ENCODE data around the gene PPIE.
"Not testable (repeated sequence)": the region's sequence is repeated elsewhere in the genome, so short reads cannot be mapped to it uniquely, and the experiment has no call there.

Gene PPIE

GRCh38 chr1:39779821-39780220 lies 41.1 kb downstream of the PPIE start:
- TF ChIP-seq ZFX (IDR thresholded peaks at IDR 0.05) (no peak), CTCF (conservative IDR thresholded peaks at IDR 0.05) (no peak)

GRCh38 chr1:39781349-39781715 lies 42.6 kb downstream of the PPIE start:
- no peak for TF ChIP-seq CTCF (conservative IDR thresholded peaks at IDR 0.05)
- TF ChIP-seq ZFX (IDR thresholded peaks at IDR 0.05): no peak

More at GRCh38 chr1:39779821-39780220, 41.1 kb downstream of the PPIE start:
- no peak overlapping the region for H3K27ac ChIP-seq

GRCh38 chr1:39782103-39782502 lies 43.4 kb downstream of the PPIE start:
- no peak for TF ChIP-seq ZFX (IDR thresholded peaks at IDR 0.05)
- no peak for TF ChIP-seq CTCF (conservative IDR thresholded peaks at IDR 0.05)
- H3K27ac ChIP-seq: no peak overlapping the region

More at GRCh38 chr1:39781349-39781715, 42.6 kb downstream of the PPIE start:
- H3K27ac ChIP-seq: no peak overlapping the region

- H3K27ac ChIP-seq: not testable (repeated sequence)
These were observed 44.0 kb downstream of the PPIE start for GRCh38 chr1:39782685-39783084.

- not testable (repeated sequence) for H3K27ac ChIP-seq
These were observed 47.8 kb downstream of the PPIE start for GRCh38 chr1:39786303-39787107.

GRCh38 chr1:39787108-39787375 lies 48.4 kb downstream of the PPIE start:
- H3K27ac ChIP-seq: not testable (repeated sequence)

GRCh38 chr1:39787468-39787867 lies 48.8 kb downstream of the PPIE start:
- H3K27ac ChIP-seq: no peak overlapping the region

GRCh38 chr1:39787964-39788363 lies 49.3 kb downstream of the PPIE start:
- H3K27ac ChIP-seq: peak overlapping the region; percentile 58; the same call in 1 of the 2 replicates

More at GRCh38 chr1:39787468-39787867, 48.8 kb downstream of the PPIE start:
- TF ChIP-seq ZFX (IDR thresholded peaks at IDR 0.05): no peak
- TF ChIP-seq CTCF (conservative IDR thresholded peaks at IDR 0.05): no peak

- peak overlapping the region; percentile 58 for H3K27ac ChIP-seq
- no peak for TF ChIP-seq CTCF (conservative IDR thresholded peaks at IDR 0.05)
- no peak for TF ChIP-seq ZFX (IDR thresholded peaks at IDR 0.05)
These were observed 49.7 kb downstream of the PPIE start for GRCh38 chr1:39788426-39788757.

All from C4-2B (cell line).